ENCODE data around the gene TTC21A. TPM values are rescaled to one million over a fixed set of nuclear protein-coding genes. Genes with fewer than 3 reads are reported as not detected.

The TTC21A gene
- total and polyA plus RNA-seq, 2 experiments from 2014 or later = 1.8 to 2.0 TPM

- Histone ChIP-seq H2AFZ (no peak overlapping the region), H3K4me3 (no peak overlapping the region), H3K9me2 (ENCODE audit: insufficient read depth) (no peaks in the 10 kb centered on the region), H3K36me3 (ENCODE audit: insufficient read depth) (no peaks in the 10 kb centered on the region), H3K4me2 (no peak overlapping the region), H3K4me1 (ENCODE audit: insufficient read depth) (no peaks in the 10 kb centered on the region), H3K79me2 (replicated peaks; ENCODE audit: insufficient read depth) (no peaks in the 10 kb centered on the region), H3K27ac (ENCODE audit: low read depth) (no peak overlapping the region), H3K27me3 (ENCODE audit: insufficient read depth) (no peaks in the 10 kb centered on the region), H4K20me1 (replicated peaks; ENCODE audit: insufficient read depth) (no peaks in the 10 kb centered on the region), H3F3A (replicated peaks; ENCODE audit: low read depth) (no peaks in the 10 kb centered on the region)
- H3K27me3 Mint-ChIP-seq (ENCODE audit: insufficient read depth, low read depth, poor library complexity) = peaks cover 6% of the 10 kb centered on the region
- no peak overlapping the region for H3K27ac Mint-ChIP-seq
- H3K36me3 Mint-ChIP-seq (ENCODE audit: low read depth) = no peaks in the 10 kb centered on the region; the same call in 2 of the 3 replicates
- DNase-seq (ENCODE audit: low spot score) (peak; percentile 79), ATAC-seq (peak; percentile 86)
- TF ChIP-seq ZNF462 (CRISPR knock-in tag; IDR thresholded peaks at IDR 0.05) = no peak
- peak; percentile 69 to 90 for TF ChIP-seq CTCF (conservative IDR thresholded peaks at IDR 0.05; ENCODE audit: low read depth in 2 of 2)
- peaks cover 6% of the 10 kb centered on the region; the same call in 2 of the 3 replicates for H3K4me1 Mint-ChIP-seq
- no peak overlapping the region for H3K4me3 Mint-ChIP-seq
- H3K9me3 Mint-ChIP-seq = no peaks in the 10 kb centered on the region
Observed at GRCh38 chr3:39126532-39127071, 19.1 kb downstream of the TTC21A start.

Measured in GM23338 (cell line).